ENCODE measurements around the gene NFATC3. TPM values are rescaled to one million over a fixed set of nuclear protein-coding genes. Genes with fewer than 3 reads are reported as not detected.

The NFATC3 gene
- total RNA-seq, 2 donors from 2014 or later = 27.4 to 30.1 TPM

- TF ChIP-seq CTCF (conservative IDR thresholded peaks at IDR 0.05) = no peak
- H3K4me3 ChIP-seq (ENCODE audit: low read length) = no peak overlapping the region
- H3K9ac ChIP-seq (ENCODE audit: extremely low read depth, low read length, poor library complexity, severe bottlenecking) = no peak overlapping the region
- H3K36me3 Mint-ChIP-seq (ENCODE audit: low read depth) = peaks cover 5% of the 10 kb centered on the region
- H3K27me3 Mint-ChIP-seq (ENCODE audit: insufficient read depth) = no peaks in the 10 kb centered on the region
- H3K4me3 Mint-ChIP-seq = no peak overlapping the region
- H3K27ac ChIP-seq (ENCODE audit: low read depth, low read length) = no peak overlapping the region
- no peaks in the 10 kb centered on the region for H3K27me3 ChIP-seq (ENCODE audit: control insufficient read depth, insufficient read depth, low read length, poor library complexity, severe bottlenecking)
- DNase-seq = no peak
- no peaks in the 10 kb centered on the region for H3K9me3 Mint-ChIP-seq
- no peaks in the 10 kb centered on the region for H3K4me1 ChIP-seq (ENCODE audit: control insufficient read depth, insufficient read depth, low read length)
- peaks cover 5% of the 10 kb centered on the region for H3K4me1 Mint-ChIP-seq
- H3K36me3 ChIP-seq (ENCODE audit: control insufficient read depth, insufficient read depth, low read length) = no peaks in the 10 kb centered on the region
- H3K9me3 ChIP-seq (ENCODE audit: control insufficient read depth, low read length) = no peaks in the 10 kb centered on the region
- H3K27ac Mint-ChIP-seq = no peak overlapping the region
Observed at GRCh38 chr16:68097088-68097487, 11.9 kb downstream of the NFATC3 start.

- H3K27me3 Mint-ChIP-seq (ENCODE audit: insufficient read depth) = no peaks in the 10 kb centered on the region
- peaks cover 5% of the 10 kb centered on the region for H3K4me1 Mint-ChIP-seq
- 95% methylated on average over 2 of the region's 3 CpGs; no CpG with 5 or more reads in 1 of the 2 experiments for WGBS, 2 experiments (ENCODE audit: insufficient coverage in 1 of 2, insufficient read length in 1 of 2)
- Histone ChIP-seq H3K36me3 (ENCODE audit: control insufficient read depth, insufficient read depth, low read length) (no peaks in the 10 kb centered on the region), H3K9me3 (ENCODE audit: control insufficient read depth, low read length) (no peaks in the 10 kb centered on the region), H3K27me3 (ENCODE audit: control insufficient read depth, insufficient read depth, low read length, poor library complexity, severe bottlenecking) (no peaks in the 10 kb centered on the region), H3K9ac (ENCODE audit: extremely low read depth, low read length, poor library complexity, severe bottlenecking) (no peak overlapping the region), H3K27ac (ENCODE audit: low read depth, low read length) (no peak overlapping the region), H3K4me1 (ENCODE audit: control insufficient read depth, insufficient read depth, low read length) (no peaks in the 10 kb centered on the region), H3K4me3 (ENCODE audit: low read length) (no peak overlapping the region)
- no peak for DNase-seq
- no peak for TF ChIP-seq CTCF (conservative IDR thresholded peaks at IDR 0.05)
- no peak overlapping the region for H3K4me3 Mint-ChIP-seq
- H3K27ac Mint-ChIP-seq = no peak overlapping the region
- peaks cover 5% of the 10 kb centered on the region for H3K36me3 Mint-ChIP-seq (ENCODE audit: low read depth)
- no peaks in the 10 kb centered on the region for H3K9me3 Mint-ChIP-seq
Observed at GRCh38 chr16:68097895-68098294, 12.7 kb downstream of the NFATC3 start.

GRCh38 chr16:68100488-68100887 is 15.3 kb downstream of the NFATC3 start:
- H3K9me3 Mint-ChIP-seq = peaks cover 13% of the 10 kb centered on the region
- Histone ChIP-seq H3K9ac (ENCODE audit: extremely low read depth, low read length, poor library complexity, severe bottlenecking) (no peak overlapping the region), H3K4me3 (ENCODE audit: low read length) (no peak overlapping the region), H3K36me3 (ENCODE audit: control insufficient read depth, insufficient read depth, low read length) (no peaks in the 10 kb centered on the region), H3K27ac (ENCODE audit: low read depth, low read length) (no peak overlapping the region), H3K4me1 (ENCODE audit: control insufficient read depth, insufficient read depth, low read length) (no peaks in the 10 kb centered on the region), H3K27me3 (ENCODE audit: control insufficient read depth, insufficient read depth, low read length, poor library complexity, severe bottlenecking) (no peaks in the 10 kb centered on the region), H3K9me3 (ENCODE audit: control insufficient read depth, low read length) (peaks cover 12% of the 10 kb centered on the region)
- TF ChIP-seq CTCF (conservative IDR thresholded peaks at IDR 0.05) = peak; percentile 27
- no peaks in the 10 kb centered on the region for H3K27me3 Mint-ChIP-seq (ENCODE audit: insufficient read depth)
- 90 to 100% methylated on average over 1 to 4 of the region's 4 CpGs for WGBS, 2 experiments (ENCODE audit: insufficient coverage in 1 of 2, insufficient read length in 1 of 2)
- H3K36me3 Mint-ChIP-seq (ENCODE audit: low read depth) = peaks cover 8% of the 10 kb centered on the region
- DNase-seq = no peak
- H3K27ac Mint-ChIP-seq = no peak overlapping the region
- H3K4me1 Mint-ChIP-seq = peaks cover 8% of the 10 kb centered on the region
- H3K4me3 Mint-ChIP-seq = no peak overlapping the region
